Measurements from ENCODE around the gene ESR1.
"Not testable (repeated sequence)": the region's sequence is repeated elsewhere in the genome, so short reads cannot be mapped to it uniquely, and the experiment has no call there.

ESR1 gene

DNA sequence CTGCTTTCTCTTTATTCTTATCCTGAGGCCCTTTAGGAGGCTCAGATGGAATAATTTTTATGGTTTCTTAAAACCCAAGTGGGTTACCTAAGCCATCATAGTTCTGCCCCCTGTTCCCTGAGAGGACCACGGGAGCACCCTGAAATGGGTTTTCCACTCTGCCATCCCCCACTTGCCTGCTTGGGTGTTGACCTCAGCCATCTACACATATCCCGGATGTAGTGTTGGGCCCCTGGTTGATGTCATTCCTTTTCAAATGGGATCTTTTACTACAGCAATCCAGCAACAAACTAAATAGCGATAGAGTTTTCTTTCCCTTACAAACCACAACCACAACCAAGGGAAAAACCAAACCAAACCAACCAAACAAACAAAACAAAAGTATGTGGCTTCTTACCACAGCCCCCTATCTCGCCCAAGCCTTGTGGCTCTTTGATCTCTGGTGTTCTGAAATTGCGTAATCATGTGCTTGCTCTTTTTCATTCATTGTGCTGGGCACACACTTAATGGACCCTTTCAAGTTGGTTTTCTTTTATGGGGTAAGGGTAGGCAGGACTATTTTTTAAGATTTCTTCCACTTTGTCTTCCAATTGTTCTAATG is 154.9 kb downstream of the ESR1 start:
- H3K4me1 ChIP-seq, result peaks cover 8% of the 10 kb centered on the region
- peak overlapping the region; percentile 1; the same call in 1 of the 2 replicates for H3K4me2 ChIP-seq
- H3K4me3 ChIP-seq, result no peak overlapping the region
- peaks cover 43% of the 10 kb centered on the region for H3K27me3 ChIP-seq
- no peaks in the 10 kb centered on the region for H3K36me3 ChIP-seq
- H3K27ac ChIP-seq, result no peak overlapping the region
- TF ChIP-seq Cebpa-rat (IDR thresholded peaks at IDR 0.05), result peak; percentile 99
- H4K20me1 ChIP-seq, result no peaks in the 10 kb centered on the region
- H3K9ac ChIP-seq, result no peak overlapping the region
- no peaks in the 10 kb centered on the region for H3K9me3 ChIP-seq

GRCh38 chr6:151963001-151963400 is 155.5 kb downstream of the ESR1 start:
- H4K20me1 ChIP-seq, result no peaks in the 10 kb centered on the region
- H3K36me3 ChIP-seq, result no peaks in the 10 kb centered on the region
- no peak overlapping the region for H3K27ac ChIP-seq
- H3K9me3 ChIP-seq, result no peaks in the 10 kb centered on the region
- H3K9ac ChIP-seq, result no peak overlapping the region
- H3K4me2 ChIP-seq, result no peak overlapping the region
- peaks cover 8% of the 10 kb centered on the region for H3K4me1 ChIP-seq
- no peak overlapping the region for H3K4me3 ChIP-seq
- H3K27me3 ChIP-seq, result peaks cover 43% of the 10 kb centered on the region
- TF ChIP-seq Cebpa-rat (IDR thresholded peaks at IDR 0.05), result no peak

- H3K36me3 ChIP-seq, result not testable (repeated sequence)
These were observed 156.9 kb downstream of the ESR1 start for GRCh38 chr6:151964412-151964811.

DNA sequence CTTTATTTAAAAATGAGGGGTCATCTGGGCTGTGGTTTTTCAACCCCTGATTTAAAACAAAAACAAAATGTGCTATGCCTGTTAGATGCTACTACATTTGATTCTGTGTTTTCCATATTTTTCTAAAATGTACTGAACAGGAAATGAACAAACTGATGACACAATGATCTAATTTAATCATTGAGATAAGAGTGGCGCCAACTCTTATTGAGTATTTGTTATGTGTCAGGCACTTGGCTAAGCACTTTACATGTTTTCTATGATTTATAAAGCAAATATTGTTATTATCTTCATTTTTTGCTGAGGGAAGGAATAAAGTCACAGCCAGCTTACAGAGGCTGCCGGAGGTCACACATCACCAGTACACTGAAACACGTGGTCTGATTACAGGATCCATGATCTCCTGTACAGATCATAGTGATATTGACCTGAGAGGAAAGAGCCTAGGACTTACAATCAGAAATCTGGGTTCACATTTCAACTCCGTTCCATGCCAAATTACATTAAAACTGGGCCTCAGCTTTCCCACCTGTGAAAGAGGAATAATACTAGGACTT is 166.7 kb downstream of the ESR1 start:
- Histone ChIP-seq H3K36me3 (no peaks in the 10 kb centered on the region), H3K4me2 (no peak overlapping the region), H3K9ac (no peak overlapping the region), H3K27ac (no peak overlapping the region), H3K4me3 (no peak overlapping the region), H3K4me1 (no peaks in the 10 kb centered on the region), H3K9me3 (no peaks in the 10 kb centered on the region), H3K27me3 (no peaks in the 10 kb centered on the region), H4K20me1 (no peaks in the 10 kb centered on the region)
- no peak for TF ChIP-seq Cebpa-rat (IDR thresholded peaks at IDR 0.05)

More at GRCh38 chr6:151964412-151964811, 156.9 kb downstream of the ESR1 start:
- H3K27me3 ChIP-seq, result peaks cover 34% of the 10 kb centered on the region
- not testable (repeated sequence) for H3K4me1 ChIP-seq, H3K9me3 ChIP-seq, H3K27ac ChIP-seq, H3K4me3 ChIP-seq, H3K9ac ChIP-seq, H4K20me1 ChIP-seq, H3K4me2 ChIP-seq

DNA sequence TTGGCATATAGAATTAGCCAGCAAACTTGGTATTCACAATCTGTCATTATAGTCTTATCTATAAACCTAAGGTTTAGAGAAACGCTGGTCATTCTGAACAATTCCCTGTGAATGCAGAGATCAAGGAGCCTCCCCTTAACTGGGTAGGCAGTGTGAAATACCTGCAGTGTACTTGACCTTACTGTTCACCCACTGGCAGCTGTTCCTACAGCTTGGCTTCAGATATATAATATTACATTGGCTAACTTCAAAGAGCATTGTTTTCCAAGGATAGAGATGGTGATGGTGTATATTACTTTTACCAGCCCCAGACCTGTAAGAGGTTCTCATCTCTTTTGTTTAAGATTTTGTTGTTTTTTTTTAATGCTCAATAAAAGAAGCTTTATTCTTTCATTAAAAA is 168.3 kb downstream of the ESR1 start:
- TF ChIP-seq Cebpa-rat (IDR thresholded peaks at IDR 0.05), result no peak
- no peaks in the 10 kb centered on the region for H3K4me1 ChIP-seq
- H3K9ac ChIP-seq, result no peak overlapping the region
- no peak overlapping the region for H3K27ac ChIP-seq
- no peak overlapping the region for H3K4me2 ChIP-seq
- no peaks in the 10 kb centered on the region for H3K27me3 ChIP-seq
- H3K36me3 ChIP-seq, result no peaks in the 10 kb centered on the region
- H3K4me3 ChIP-seq, result no peak overlapping the region
- no peaks in the 10 kb centered on the region for H3K9me3 ChIP-seq
- H4K20me1 ChIP-seq, result no peaks in the 10 kb centered on the region

DNA sequence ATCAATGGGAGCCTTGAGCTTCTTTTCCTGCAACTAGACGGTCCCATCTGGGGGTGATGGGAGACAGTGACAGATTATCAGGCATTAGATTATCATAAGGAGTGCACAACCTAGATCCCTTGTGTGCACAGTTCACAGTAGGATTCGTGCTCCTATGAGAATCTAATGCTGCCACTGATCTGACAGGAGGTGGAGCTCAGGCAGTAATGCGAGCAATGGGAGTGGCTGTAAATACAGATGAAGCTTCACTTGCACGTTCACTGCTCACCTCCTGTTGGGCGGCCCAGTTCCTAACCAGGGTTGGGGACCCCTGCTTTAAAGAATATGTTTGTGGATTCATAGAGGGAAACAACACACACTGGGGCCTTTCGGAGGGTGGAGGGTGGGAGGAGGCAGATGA is 180.7 kb downstream of the ESR1 start:
- H3K27me3 ChIP-seq, H3K36me3 ChIP-seq, H3K9ac ChIP-seq: not testable (repeated sequence)

GRCh38 chr6:151992091-151992490 is 184.6 kb downstream of the ESR1 start:
- no peaks in the 10 kb centered on the region for H3K9me3 ChIP-seq
- H3K36me3 ChIP-seq, result no peaks in the 10 kb centered on the region
- no peak overlapping the region for H3K4me2 ChIP-seq
- H3K9ac ChIP-seq, result no peak overlapping the region
- no peaks in the 10 kb centered on the region for H4K20me1 ChIP-seq
- no peaks in the 10 kb centered on the region for H3K4me1 ChIP-seq
- TF ChIP-seq Cebpa-rat (IDR thresholded peaks at IDR 0.05), result no peak
- H3K27ac ChIP-seq, result no peak overlapping the region
- H3K4me3 ChIP-seq, result no peak overlapping the region
- no peaks in the 10 kb centered on the region for H3K27me3 ChIP-seq

More for the DNA sequence above, 180.7 kb downstream of the ESR1 start:
- not testable (repeated sequence) for H3K4me2 ChIP-seq, H3K9me3 ChIP-seq, H3K4me3 ChIP-seq, H3K27ac ChIP-seq, H4K20me1 ChIP-seq, H3K4me1 ChIP-seq

- Histone ChIP-seq H3K27ac (no peak overlapping the region), H3K27me3 (no peaks in the 10 kb centered on the region), H3K4me2 (no peak overlapping the region), H3K9ac (no peak overlapping the region), H4K20me1 (no peaks in the 10 kb centered on the region), H3K4me1 (no peaks in the 10 kb centered on the region), H3K4me3 (no peak overlapping the region), H3K9me3 (no peaks in the 10 kb centered on the region), H3K36me3 (no peaks in the 10 kb centered on the region)
- TF ChIP-seq Cebpa-rat (IDR thresholded peaks at IDR 0.05), result no peak
These were observed 185.9 kb downstream of the ESR1 start for GRCh38 chr6:151993364-151993763.

GRCh38 chr6:151998784-151999183 is 191.3 kb downstream of the ESR1 start:
- Histone ChIP-seq H3K9me3 (no peaks in the 10 kb centered on the region), H3K9ac (no peak overlapping the region), H3K27ac (no peak overlapping the region), H3K27me3 (no peaks in the 10 kb centered on the region), H3K4me1 (no peaks in the 10 kb centered on the region), H3K4me3 (no peak overlapping the region), H3K4me2 (no peak overlapping the region), H4K20me1 (no peaks in the 10 kb centered on the region), H3K36me3 (no peaks in the 10 kb centered on the region)
- no peak for TF ChIP-seq Cebpa-rat (IDR thresholded peaks at IDR 0.05)

DNA sequence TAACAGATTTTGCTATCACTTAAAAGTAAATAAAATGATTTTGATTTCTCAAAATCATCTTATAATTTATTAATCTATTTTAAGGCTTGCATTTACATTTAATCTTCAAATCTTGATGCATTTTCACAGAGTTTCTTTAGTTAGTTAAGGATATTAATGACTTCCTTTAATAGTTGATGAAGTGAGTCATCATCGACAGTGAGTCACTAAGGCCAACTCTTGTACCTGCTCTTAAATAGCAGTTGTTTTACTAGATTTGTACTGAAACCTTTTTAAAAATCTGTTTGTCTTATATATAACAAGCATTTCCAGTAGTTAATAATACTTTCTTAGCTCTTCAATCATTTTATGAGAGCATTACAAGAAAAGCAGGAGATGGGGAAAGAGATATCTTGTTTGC is 191.7 kb downstream of the ESR1 start:
- Histone ChIP-seq H3K27ac (no peak overlapping the region), H3K9me3 (no peaks in the 10 kb centered on the region), H3K4me1 (no peaks in the 10 kb centered on the region), H4K20me1 (no peaks in the 10 kb centered on the region), H3K27me3 (no peaks in the 10 kb centered on the region), H3K9ac (no peak overlapping the region), H3K4me2 (no peak overlapping the region), H3K4me3 (no peak overlapping the region), H3K36me3 (no peaks in the 10 kb centered on the region)
- no peak for TF ChIP-seq Cebpa-rat (IDR thresholded peaks at IDR 0.05)

- no peak overlapping the region for H3K27ac ChIP-seq
- no peak overlapping the region for H3K4me3 ChIP-seq
- no peaks in the 10 kb centered on the region for H4K20me1 ChIP-seq
- no peak overlapping the region for H3K4me2 ChIP-seq
- H3K27me3 ChIP-seq, result no peaks in the 10 kb centered on the region
- no peak overlapping the region for H3K9ac ChIP-seq
- no peaks in the 10 kb centered on the region for H3K36me3 ChIP-seq
- H3K9me3 ChIP-seq, result no peaks in the 10 kb centered on the region
- no peaks in the 10 kb centered on the region for H3K4me1 ChIP-seq
- TF ChIP-seq Cebpa-rat (IDR thresholded peaks at IDR 0.05), result no peak
These were observed 193.9 kb downstream of the ESR1 start for GRCh38 chr6:152001408-152001807.

Data from BLaER1 (cell line).